ENCODE data around the gene BMPR1B. TPM values are rescaled to one million over a fixed set of nuclear protein-coding genes. Genes with fewer than 3 reads are reported as not detected.

The BMPR1B gene
- total and polyA plus RNA-seq, 2 experiments from 2014 or later, result 1.6 to 3.3 TPM

- Histone ChIP-seq H3K4me2 (no peak overlapping the region), H3K79me2 (no peaks in the 10 kb centered on the region), H3K4me3 (no peak overlapping the region), H4K20me1 (ENCODE audit: insufficient read depth, poor library complexity, severe bottlenecking) (no peaks in the 10 kb centered on the region), H3K27me3 (no peaks in the 10 kb centered on the region), H3K9me3 (ENCODE audit: low read depth) (no peaks in the 10 kb centered on the region), H3K27ac (no peak overlapping the region), H3K9me2 (replicated peaks; ENCODE audit: insufficient read depth) (no peaks in the 10 kb centered on the region), H2AFZ (no peak overlapping the region), H3K36me3 (replicated peaks; ENCODE audit: insufficient read depth, low read depth) (no peaks in the 10 kb centered on the region), H3K4me1 (ENCODE audit: insufficient read depth) (no peaks in the 10 kb centered on the region)
- TF ChIP-seq EZH2phosphoT487 (IDR thresholded peaks at IDR 0.05; ENCODE audit: low read depth, severe bottlenecking, unreplicated experiment) (no peak), CTCF (IDR thresholded peaks at IDR 0.05; ENCODE audit: poor library complexity) (no peak), EZH2 (IDR thresholded peaks at IDR 0.05; ENCODE audit: borderline replicate concordance) (no peak)
- 64% methylated on average over 3 of the region's 3 CpGs for WGBS (ENCODE audit: low lambda C conversion rate, missing lambda C conversion rate)
- no peak for DNase-seq (ENCODE audit: low spot score)
These were observed 147.8 kb downstream of the BMPR1B start for GRCh38 chr4:94905511-94905910.

- Histone ChIP-seq H3K27me3 (no peaks in the 10 kb centered on the region), H2AFZ (no peak overlapping the region), H3K79me2 (no peaks in the 10 kb centered on the region), H3K9me2 (replicated peaks; ENCODE audit: insufficient read depth) (no peaks in the 10 kb centered on the region), H3K9me3 (ENCODE audit: low read depth) (no peaks in the 10 kb centered on the region), H3K4me3 (no peak overlapping the region), H3K4me2 (no peak overlapping the region), H3K4me1 (ENCODE audit: insufficient read depth) (no peaks in the 10 kb centered on the region), H4K20me1 (ENCODE audit: insufficient read depth, poor library complexity, severe bottlenecking) (no peaks in the 10 kb centered on the region), H3K36me3 (replicated peaks; ENCODE audit: insufficient read depth, low read depth) (no peaks in the 10 kb centered on the region), H3K27ac (no peak overlapping the region)
- 83% methylated on average over 3 of the region's 3 CpGs for WGBS (ENCODE audit: low lambda C conversion rate, missing lambda C conversion rate)
- TF ChIP-seq EZH2phosphoT487 (IDR thresholded peaks at IDR 0.05; ENCODE audit: low read depth, severe bottlenecking, unreplicated experiment) (no peak), EZH2 (IDR thresholded peaks at IDR 0.05; ENCODE audit: borderline replicate concordance) (no peak), CTCF (IDR thresholded peaks at IDR 0.05; ENCODE audit: poor library complexity) (no peak)
- no peak for DNase-seq (ENCODE audit: low spot score)
These were observed 151.9 kb downstream of the BMPR1B start for GRCh38 chr4:94909645-94910044.

- Histone ChIP-seq H3K9me3 (ENCODE audit: low read depth) (no peaks in the 10 kb centered on the region), H3K9me2 (replicated peaks; ENCODE audit: insufficient read depth) (no peaks in the 10 kb centered on the region), H3K79me2 (no peaks in the 10 kb centered on the region), H3K4me3 (no peak overlapping the region), H3K4me2 (no peak overlapping the region), H3K27me3 (no peaks in the 10 kb centered on the region), H4K20me1 (ENCODE audit: insufficient read depth, poor library complexity, severe bottlenecking) (no peaks in the 10 kb centered on the region), H3K27ac (no peak overlapping the region), H3K4me1 (ENCODE audit: insufficient read depth) (no peaks in the 10 kb centered on the region), H2AFZ (no peak overlapping the region), H3K36me3 (replicated peaks; ENCODE audit: insufficient read depth, low read depth) (no peaks in the 10 kb centered on the region)
- 95% methylated on average over 1 of the region's 1 CpG for WGBS (ENCODE audit: low lambda C conversion rate, missing lambda C conversion rate)
- TF ChIP-seq EZH2phosphoT487 (IDR thresholded peaks at IDR 0.05; ENCODE audit: low read depth, severe bottlenecking, unreplicated experiment), result no peak
- no peak for TF ChIP-seq CTCF (IDR thresholded peaks at IDR 0.05; ENCODE audit: poor library complexity)
- no peak for TF ChIP-seq EZH2 (IDR thresholded peaks at IDR 0.05; ENCODE audit: borderline replicate concordance)
- DNase-seq (ENCODE audit: low spot score), result no peak
These were observed 153.4 kb downstream of the BMPR1B start for GRCh38 chr4:94911106-94911505.

GRCh38 chr4:94912606-94913005 lies 154.9 kb downstream of the BMPR1B start:
- Histone ChIP-seq H3K4me2 (no peak overlapping the region), H3K9me2 (replicated peaks; ENCODE audit: insufficient read depth) (no peaks in the 10 kb centered on the region), H3K27ac (no peak overlapping the region), H3K4me1 (ENCODE audit: insufficient read depth) (no peaks in the 10 kb centered on the region), H3K9me3 (ENCODE audit: low read depth) (no peaks in the 10 kb centered on the region), H3K79me2 (no peaks in the 10 kb centered on the region), H2AFZ (no peak overlapping the region), H3K27me3 (no peaks in the 10 kb centered on the region), H3K4me3 (no peak overlapping the region), H3K36me3 (replicated peaks; ENCODE audit: insufficient read depth, low read depth) (no peaks in the 10 kb centered on the region), H4K20me1 (ENCODE audit: insufficient read depth, poor library complexity, severe bottlenecking) (no peaks in the 10 kb centered on the region)
- WGBS (ENCODE audit: low lambda C conversion rate, missing lambda C conversion rate), result 86% methylated on average over 2 of the region's 2 CpGs
- no peak for DNase-seq (ENCODE audit: low spot score)
- TF ChIP-seq EZH2 (IDR thresholded peaks at IDR 0.05; ENCODE audit: borderline replicate concordance), result no peak
- TF ChIP-seq EZH2phosphoT487 (IDR thresholded peaks at IDR 0.05; ENCODE audit: low read depth, severe bottlenecking, unreplicated experiment), result no peak
- TF ChIP-seq CTCF (IDR thresholded peaks at IDR 0.05; ENCODE audit: poor library complexity), result no peak

Data from hepatocyte (in vitro differentiated cells).